Retina (tissue), 1 donor: Measurements from ENCODE around the gene CALCOCO2.
"Not testable (repeated sequence)": the region's sequence is repeated elsewhere in the genome, so short reads cannot be mapped to it uniquely, and the experiment has no call there.

Experiments
- DNase-seq: peaks from one replicate; pipeline ENCODE4 v3.0.0-alpha.2; 2016

Gene CALCOCO2

DNA sequence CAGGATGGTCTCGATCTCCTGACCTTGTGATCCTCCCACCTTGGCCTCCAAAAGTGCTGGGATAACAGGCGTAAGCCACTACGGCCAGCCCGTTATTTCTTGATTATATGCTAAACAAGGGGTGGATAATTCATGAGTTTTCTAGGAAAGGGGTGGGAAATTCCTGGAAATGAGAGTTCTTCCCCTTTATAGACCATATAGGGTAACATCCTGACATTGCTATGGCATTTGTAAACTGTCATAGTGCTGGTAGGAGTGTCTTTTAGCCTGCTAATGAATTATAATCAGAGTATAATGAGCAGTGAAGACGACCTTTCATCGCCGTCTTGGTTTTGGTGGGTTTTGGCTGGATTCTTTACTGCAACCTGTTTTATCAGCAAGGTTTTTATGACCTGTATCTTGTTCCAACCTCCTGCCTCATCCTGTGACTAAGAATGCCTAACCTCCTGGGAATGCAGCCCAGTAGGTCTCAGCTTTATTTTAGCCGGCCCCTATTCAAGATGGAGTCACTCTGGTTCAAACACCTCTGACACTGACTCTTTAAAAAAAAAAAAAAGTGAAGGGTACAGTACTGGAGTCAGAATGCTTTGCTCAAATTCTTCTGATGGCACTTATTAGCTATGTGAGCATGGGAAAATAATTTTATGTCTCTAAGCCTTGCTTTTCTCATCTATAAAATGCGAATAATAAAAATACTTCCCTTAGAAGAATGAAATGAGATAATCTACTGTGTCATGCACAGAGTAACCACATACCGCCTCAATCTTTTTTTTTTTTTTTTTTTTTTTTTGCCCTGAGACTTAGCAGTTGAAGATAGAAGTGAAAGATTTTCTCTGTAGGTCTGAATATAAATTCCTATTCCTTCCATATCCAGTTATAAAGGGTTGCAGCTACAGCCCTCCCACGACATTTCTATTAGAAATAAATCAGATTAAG, 5.1 kb upstream of the CALCOCO2 start:
- DNase-seq: no peak

DNA sequence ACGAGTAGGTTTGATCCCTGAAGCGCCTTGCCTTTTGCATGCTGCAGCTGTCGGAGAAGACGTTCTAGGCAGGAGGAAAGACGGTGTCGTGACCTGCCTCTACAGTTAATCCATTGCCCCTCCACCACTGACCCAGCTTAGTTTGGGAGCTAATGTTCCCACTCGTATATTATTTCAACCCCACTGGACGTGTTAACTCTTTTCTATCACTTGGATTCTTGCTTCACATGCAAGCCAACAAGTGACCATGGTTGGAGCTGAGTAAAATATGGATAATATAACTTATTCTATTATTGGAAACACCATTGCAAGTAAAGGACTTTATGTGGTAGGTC, 681 bp downstream of the CALCOCO2 start:
- DNase-seq: no peak

DNA sequence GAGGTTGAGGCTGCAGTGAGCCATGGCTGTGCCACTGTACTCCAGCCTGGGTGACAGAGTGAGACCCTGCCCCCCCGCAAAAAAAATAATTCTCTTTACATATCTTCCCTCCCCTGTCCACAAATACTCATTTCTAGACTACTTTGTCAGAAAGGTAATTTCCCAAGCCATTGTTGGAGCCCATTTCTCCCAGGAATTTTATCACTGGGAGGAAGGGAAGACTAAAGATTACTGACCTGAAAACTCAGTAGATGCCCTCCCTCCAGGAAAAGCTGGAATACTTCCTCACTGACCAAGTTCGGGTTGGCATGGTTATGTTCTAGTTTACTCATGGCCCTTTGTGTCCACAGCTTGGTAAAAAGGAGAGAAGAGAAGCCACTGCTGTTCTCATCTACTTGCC, 4.1 kb downstream of the CALCOCO2 start:
- DNase-seq: no peak

DNA sequence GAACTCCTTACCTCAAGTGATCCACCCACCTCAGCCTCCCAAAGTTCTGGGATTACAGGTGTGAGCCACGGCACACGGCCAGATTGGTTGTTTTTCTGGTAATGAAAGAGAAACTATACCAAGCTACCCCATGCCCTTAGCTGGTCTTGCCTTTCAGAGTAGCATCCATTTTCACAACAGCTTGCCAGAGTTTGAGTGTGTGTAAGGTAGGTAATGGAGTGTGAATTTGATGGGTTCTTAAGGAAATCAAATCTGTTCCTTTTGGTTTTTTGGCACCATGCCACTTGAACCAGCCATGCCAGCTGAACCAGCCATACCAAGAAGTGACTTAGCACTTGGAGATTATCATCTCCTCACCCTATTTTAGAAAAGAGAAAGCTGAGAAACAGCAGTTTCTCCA, 5.1 kb downstream of the CALCOCO2 start:
- no peak for DNase-seq

DNA sequence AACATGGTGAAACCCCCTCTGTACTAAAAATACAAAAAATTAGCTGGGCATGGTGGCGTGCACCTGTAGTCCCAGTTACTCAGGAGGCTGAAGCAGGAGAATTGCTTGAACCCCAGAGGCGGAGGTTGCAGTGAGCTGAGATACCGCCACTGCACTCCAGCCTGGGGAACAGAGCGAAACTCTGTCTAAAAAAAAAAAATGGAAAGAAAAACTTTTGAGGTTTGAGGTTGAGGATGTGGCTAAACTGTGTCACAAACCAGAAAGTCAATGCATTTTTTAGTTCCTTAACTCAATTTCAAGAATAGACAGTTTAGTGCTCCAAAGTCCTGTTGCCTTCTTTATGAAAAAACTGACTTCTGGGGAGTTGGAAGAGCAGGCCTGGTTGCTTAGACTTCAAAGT, 6.6 kb downstream of the CALCOCO2 start:
- not testable (repeated sequence) for DNase-seq

- no peak for DNase-seq
Measured at GRCh38 chr17:48840441-48840840, 9.6 kb downstream of the CALCOCO2 start.

DNA sequence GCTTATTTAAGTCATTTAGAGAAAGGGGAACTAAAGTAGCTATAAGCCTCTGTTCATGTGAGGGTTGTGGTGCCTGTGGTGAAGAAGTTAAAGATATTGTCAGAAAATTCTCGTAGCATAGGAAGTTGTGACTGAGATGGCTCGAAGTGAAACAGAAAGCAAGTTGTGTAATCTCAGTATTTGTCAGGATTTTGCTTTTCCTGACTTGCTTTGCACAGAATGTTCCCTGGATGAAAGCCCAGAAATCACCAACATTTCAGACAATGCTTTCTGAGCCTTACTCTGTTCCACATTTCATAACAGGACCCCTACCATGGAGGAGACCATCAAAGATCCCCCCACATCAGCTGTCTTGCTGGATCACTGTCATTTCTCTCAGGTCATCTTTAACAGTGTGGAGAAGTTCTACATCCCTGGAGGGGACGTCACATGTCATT, 10.6 kb downstream of the CALCOCO2 start:
- no peak for DNase-seq

DNA sequence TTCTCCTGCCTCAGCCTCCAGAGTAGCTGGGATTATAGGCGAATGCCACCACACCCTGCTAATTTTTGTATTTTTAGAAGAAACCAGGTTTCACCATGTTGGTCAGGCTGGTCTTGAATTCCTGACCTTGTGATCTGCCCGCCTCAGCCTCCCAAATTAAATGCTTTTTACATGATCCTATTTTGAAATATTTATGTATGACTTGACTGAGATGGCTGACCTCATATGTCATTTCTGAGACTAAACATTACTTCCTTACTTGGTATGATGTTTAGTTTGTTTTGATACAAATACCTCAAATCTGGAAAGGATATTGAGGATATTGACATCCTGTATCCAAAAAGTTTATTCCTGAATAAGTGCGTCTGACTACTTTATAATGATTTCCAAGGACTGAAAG, 11.9 kb downstream of the CALCOCO2 start:
- no peak for DNase-seq

DNA sequence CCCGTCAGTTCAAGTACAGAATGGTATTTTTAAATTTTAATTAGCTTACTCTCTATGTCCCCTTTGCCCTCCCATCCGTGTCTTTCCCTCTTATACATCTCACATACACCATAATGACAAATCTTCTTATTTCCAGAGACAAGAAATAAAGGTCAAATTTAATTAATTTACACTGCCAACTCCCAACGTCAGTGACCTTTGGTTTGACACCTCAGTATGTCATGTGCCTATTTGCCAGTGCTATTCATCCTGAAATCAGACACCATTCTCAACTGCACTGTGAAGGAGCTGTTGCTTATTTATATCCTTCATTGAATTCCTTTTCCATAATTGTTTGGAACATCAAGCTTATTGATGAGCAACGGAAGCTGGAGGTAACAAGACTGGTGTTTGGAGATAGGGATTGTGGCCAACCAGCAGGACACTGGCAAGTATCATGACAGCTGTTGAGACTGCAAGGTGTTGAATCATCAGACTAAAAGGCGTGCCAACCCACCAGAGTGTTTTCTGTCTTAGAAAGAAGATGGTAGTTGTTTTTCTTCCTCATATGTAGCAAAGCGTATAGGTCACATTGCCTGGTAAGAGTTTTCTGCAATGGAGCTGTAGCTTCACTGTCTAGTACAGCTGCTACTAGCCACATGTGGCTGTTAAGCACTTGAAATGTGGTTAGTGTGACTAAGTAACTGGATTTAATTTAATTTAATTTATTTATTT, 12.5 kb downstream of the CALCOCO2 start:
- no peak for DNase-seq

DNA sequence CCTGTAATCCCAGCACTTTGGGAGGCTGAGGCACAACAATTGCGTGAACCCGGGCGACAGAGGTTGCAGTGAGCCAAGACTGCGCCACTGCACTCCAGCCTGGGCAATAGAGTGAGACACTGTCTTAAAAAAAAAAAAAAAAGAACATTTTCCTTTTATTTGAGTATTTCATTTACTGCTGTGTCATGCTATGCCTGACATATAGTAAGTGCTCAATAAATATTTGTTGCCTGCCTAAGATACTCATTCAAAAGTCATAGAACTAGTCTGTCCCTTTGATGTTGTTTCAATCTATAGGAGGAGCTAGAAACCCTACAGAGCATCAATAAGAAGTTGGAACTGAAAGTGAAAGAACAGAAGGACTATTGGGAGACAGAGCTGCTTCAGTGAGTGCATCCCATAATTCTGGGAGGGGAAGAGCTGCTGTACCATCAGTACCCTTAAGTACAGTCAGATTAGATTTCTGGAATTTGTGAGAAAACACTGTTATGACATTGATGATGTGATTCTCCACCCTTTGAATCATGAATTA, 20.0 kb downstream of the CALCOCO2 start:
- DNase-seq: no peak

DNA sequence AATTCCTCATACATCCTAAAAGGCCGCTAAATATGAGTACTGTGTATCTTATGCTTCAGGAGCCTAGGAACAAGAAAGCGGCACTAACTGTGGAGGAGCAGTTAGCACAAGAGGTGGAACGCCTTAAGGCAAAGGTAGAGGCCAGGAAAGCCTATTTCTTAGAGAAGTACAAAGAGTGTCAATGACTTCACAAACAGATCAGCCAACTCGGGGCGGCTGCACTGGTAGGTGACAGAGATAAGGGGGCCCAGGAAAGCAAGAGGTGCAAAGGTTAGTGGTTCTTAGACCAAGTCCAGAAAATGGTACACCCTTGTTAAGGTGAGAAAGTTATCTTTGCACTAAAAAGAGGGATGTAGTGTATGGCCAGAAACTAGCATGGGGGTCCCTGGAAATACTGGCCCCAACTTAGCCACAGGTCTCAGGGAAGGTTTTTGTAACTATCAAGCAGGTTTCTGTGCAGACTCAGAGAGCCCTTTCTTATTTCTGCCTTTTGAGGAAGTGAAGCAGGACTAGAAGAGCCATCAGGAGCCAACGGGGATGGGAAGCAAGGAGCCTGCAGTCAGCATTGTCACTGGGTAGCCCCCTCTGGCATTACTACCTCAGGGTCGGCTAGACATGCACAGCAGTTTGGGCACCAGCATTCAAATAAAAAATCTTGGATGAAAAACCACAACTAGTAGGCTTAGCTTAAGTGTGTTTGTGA, 24.1 kb downstream of the CALCOCO2 start:
- no peak for DNase-seq

GRCh38 chr17:48856122-48856821, 25.4 kb downstream of the CALCOCO2 start:
- no peak for DNase-seq

GRCh38 chr17:48860034-48860433, 29.2 kb downstream of the CALCOCO2 start:
- no peak for DNase-seq

DNA sequence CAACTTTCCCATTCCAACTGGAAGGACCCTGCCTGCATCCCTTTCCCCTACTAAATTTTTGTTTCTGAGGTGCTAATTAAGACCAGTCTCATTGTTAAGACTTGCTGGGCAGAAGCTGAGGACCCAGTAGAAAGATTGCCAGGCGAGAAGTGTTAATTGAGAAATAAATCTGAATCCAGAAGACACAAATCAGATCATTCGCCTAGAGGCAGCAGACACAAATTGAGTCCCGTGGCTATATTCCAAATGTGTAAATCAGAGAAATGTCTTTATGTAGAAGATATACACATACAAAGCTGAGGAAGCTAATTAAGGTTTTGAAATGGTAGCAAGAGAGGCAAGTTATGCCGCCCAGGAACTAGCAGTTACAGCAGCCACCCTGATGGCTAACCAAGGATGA, 29.6 kb downstream of the CALCOCO2 start:
- DNase-seq: no peak

DNA sequence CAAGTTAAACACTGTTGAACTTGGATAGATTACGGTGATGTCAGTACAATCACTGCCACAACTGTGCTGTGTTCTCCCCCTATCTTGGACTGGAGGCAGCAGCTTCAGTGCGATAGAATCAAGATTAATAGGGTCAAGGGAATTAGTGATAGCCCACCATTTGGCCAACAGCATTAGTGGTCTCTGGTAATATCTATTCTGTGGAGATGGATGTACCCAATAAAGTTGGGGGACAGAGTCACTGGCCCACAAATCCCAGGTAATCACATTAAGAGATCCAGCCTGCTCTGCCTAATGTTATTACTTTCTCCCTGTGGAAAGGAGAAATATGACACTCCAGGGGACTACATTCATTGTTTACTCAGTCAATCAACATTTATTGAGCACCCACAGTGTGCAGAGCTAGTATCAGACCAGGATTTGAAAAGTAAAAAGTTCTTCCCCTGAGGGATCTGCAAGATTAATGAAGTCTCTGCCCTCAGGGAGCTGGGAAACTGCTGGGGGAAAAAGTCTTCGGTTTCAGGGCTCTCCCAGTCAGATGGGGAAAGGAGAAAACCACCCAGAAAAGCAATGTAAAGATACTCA, 38.2 kb downstream of the CALCOCO2 start:
- no peak for DNase-seq

- DNase-seq: no peak
Measured at GRCh38 chr17:48869821-48870318, 39.0 kb downstream of the CALCOCO2 start.

- DNase-seq: no peak
Measured at GRCh38 chr17:48871035-48871550, 40.3 kb downstream of the CALCOCO2 start.

- DNase-seq: no peak
Measured at GRCh38 chr17:48871551-48872351, 40.9 kb downstream of the CALCOCO2 start.

GRCh38 chr17:48872409-48872808, 41.6 kb downstream of the CALCOCO2 start:
- not testable (repeated sequence) for DNase-seq

- no peak for DNase-seq
Measured at GRCh38 chr17:48873209-48873608, 42.4 kb downstream of the CALCOCO2 start.
